HG03175 (cell line): ENCODE measurements around the gene CD28.

Experiments
- ATAC-seq: cut with Tn5 transposase; IDR thresholded peaks from one replicate; pipeline ENCODE4 v1.9.1; 2021; ENCODE audit warnings: mild to moderate bottlenecking, moderate library complexity; ENCODE audit not compliant: unreplicated experiment

CD28 gene

DNA sequence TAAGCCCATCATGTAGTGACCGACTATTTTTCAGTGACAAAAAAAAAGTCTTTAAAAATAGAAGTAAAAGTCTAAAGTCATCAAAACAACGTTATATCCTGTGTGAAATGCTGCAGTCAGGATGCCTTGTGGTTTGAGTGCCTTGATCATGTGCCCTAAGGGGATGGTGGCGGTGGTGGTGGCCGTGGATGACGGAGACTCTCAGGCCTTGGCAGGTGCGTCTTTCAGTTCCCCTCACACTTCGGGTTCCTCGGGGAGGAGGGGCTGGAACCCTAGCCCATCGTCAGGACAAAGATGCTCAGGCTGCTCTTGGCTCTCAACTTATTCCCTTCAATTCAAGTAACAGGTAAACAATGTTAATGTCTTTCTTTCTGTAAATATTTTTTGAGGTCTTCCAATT, at the start of gene CD28:
TSS of gene CD28 (plus strand) at position 237 of the 400 bp plus-strand sequence. CDS start at position 295, 58 bp downstream.
- peak; percentile 100 for ATAC-seq

DNA sequence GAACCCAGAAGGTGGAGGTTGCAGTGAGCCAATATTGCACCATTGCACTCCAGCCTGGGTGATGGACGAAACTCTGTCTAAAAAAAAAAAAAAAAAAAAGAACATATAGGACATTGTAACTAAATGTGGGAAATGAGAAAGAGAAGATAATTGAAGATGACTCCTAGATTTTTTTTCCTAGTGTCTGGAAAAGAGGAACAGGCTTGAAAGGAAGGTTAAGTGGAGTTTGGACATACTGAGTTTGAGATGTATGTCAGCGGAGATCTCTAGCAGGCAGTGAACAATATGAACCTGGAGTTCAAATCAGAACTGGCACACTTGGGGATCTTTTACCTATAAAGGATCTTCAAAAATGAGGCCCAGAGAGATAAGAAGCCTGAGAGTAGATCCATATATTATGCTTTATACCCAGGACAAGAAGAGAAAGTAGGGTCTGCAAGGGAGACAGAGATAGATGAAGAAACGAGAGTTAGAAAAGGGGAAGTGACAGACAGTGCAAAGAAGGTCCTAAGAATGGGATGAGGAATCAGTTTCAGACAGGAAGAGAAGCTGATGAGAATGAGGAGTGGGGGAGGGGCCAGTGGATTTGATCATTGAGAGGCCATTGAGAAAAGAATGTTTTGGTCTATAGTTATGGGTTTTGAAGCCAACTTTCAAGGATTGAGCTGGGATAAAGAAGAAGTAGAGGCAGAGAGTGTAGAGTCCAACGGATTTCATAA, 46.9 kb upstream of the CD28 start:
- ATAC-seq, result peak; percentile 74

DNA sequence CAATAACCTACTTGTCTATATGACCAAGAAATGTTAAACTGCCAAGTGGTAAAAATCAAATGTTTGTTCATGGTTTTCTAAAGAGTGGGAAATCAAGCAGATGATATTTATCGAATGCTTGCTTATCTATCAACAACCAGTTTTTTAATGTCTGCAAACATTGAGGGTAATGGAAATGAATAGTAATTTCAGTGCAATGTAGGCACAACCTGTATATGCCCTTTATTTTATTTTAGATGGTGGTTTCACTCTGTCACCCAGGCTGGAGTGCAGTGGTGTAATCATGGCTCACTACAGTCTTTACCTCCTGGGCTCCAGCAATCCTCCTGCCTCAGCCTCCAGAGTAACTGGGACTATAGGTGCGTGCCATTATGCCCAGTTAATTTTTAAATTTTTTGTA, 46.0 kb upstream of the CD28 start:
- ATAC-seq, result no peak

- ATAC-seq, result no peak
Measured at GRCh38 chr2:203661279-203661908, 45.0 kb upstream of the CD28 start.

DNA sequence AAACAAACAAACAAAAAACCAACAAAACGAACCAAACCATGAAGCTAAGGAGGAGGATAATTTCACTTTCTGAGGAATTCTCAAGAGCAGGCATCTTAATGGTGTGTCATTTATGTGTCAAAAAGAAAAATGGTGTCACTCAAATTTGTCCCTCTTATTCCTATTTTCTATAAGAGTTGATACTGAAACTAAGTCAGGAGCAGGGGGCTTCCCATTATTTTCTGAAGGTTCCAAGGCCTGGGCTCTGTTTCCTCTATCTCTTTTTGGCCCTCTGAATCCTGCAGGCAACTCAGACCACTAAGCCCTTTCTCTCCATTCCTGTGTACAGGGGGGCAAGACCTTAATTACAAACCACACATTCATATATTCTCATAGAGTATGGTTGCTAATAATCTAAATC, 44.0 kb upstream of the CD28 start:
- ATAC-seq, result no peak

DNA sequence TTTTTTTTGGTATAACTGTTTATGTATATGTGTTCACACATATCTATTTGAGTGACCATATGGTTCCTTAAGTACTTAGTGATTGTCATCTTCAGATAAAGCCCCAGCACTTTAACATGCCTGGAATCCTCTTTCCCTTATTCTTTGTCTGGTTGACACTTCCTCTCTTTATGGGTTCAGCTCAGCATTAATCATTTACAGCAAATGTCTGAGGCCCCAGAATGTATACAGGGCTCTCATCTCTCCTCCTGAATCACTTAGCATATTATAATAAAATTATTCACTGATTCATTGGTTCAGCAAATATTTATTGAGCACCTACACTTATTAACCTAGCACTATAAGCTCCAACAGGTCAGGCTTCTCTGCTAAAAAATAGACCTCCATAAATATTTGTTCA, 43.5 kb upstream of the CD28 start:
- ATAC-seq, result no peak

- ATAC-seq, result no peak
Measured at GRCh38 chr2:203664029-203664755, 42.2 kb upstream of the CD28 start.

DNA sequence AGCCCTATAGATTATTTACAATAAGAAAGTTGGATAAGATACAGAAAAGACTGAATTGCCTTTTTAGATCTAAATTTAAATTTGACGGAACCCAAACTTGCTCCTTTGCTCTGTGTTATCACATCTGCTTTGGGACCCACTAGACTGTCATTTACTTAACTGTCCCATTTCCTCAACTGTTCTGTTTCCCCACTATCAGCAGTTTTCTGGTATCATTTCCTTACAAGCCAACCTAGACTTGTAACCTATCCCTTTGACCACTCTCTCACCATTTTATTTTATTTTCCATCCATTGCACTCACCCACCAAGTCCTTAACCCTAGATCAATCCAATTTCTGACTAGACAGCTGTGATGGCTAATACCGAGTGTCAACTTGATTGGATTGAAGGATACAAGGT, 38.6 kb upstream of the CD28 start:
- ATAC-seq, result no peak

DNA sequence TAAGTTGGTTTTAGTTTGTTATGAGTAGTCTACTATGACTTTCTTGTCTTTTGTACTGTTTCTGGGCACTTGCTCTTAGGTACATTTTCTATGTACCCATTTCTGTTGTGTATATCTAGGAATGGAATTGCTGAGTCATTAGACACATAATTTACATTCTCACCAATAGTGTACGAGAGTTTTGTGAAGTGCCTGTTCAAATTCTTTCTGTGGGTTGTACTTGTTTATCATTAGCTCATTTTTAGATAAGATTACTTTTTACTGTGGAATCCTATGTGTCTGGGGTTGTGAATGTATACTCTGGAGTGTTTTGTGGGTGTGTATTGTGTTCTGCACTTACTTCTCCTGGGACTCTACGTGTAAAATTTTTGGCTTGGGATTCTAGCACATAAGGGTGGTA, 36.6 kb upstream of the CD28 start:
- no peak for ATAC-seq

GRCh38 chr2:203670939-203671338, 35.5 kb upstream of the CD28 start:
- no peak for ATAC-seq

DNA sequence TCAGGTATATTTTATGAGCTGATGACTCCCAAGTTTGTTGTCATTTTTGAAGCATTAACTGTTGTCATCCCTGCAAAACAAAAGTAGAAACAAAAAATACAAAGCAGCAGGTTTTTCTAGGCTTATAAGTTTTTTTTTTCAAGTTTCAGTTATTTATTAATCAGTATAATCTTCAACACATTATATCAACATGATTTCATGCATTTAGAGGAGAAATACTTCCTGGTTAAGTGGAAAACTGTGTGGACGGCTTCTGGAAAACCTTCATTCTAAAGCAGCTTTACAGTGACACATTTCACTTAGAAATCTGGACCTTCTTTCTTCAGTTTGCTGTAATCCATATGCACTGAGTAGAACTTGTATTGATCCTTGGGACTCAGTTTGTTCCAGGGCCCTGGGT, 34.6 kb upstream of the CD28 start:
- no peak for ATAC-seq

DNA sequence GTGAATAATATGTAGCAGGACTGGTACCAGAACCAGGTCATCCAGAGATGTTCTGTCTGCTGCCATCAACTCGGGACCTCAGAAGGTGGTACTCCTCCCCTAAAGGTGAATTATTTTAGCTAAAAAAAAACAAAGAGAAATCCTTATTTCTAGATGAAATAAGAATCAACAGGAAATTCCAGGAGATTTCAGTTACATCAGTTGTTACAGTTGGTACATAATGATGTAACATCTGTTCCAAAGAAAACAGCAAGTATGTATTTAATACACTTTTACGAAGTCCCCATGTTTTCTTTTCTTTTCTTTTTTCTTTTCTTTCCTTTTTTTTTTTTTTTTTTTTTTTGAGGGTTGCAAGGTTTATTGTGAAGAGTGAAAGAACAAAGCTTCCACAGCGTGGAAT, 33.6 kb upstream of the CD28 start:
- no peak for ATAC-seq

- ATAC-seq, result peak; percentile 99
Measured at GRCh38 chr2:203673933-203674332, 32.5 kb upstream of the CD28 start.

DNA sequence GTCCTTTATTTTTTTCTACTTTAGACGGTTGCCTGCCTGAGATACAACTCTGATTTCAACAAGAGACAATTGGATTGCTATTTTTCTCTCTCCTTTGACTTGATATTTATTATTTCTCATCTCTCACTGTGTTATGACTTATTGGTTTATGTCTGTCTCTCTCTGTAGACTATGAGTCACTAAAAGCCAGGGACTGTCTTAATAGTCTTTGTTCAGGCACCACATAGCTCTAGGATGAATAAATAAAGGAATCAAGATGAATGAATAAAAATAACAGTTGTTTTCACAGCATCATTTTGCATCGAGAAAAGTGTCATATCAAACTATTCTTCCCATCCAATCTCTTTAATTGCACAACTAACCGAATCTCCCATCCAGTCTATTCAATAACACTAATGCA, 31.4 kb upstream of the CD28 start:
- ATAC-seq, result no peak

DNA sequence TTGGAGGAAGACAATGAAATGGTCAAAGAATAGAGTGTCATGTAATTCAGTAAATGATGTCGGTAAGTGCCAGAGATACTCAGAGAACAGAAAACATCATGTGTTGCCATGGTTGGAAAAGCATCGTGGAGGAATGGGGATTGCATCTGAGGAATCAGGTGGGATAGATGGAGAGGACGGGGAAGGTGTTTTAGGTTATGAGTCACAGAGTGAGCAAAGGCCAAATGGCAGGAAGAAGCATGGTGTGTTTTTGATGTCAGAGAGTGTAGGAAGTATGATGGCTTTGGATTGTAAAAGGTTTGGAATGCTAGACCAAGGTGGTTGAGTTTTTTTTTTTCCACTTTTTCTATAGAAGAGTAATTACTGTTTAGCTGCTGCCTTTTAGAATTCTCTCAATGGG, 27.5 kb upstream of the CD28 start:
- ATAC-seq, result no peak

- no peak for ATAC-seq
Measured at GRCh38 chr2:203679401-203679800, 27.0 kb upstream of the CD28 start.

DNA sequence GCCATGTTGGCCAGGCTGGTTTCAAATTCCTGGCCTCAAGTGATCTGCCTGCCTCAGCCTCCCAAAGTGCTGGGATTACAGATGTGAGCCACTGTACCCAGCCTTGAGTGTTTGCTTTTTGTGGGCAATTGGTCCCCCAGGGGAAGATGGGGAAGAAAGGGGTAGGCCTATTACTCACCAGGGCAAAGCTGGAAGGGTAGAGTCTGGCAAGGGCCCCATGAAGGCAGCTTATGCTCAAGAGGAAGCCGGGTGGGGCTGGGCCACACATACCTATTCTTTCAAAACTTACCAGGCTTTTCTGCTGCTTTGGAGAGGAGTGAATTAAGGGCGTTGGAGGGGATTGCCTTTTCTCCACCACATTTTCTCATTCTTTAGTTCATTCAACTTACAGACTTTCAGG, 24.5 kb upstream of the CD28 start:
- ATAC-seq, result no peak

DNA sequence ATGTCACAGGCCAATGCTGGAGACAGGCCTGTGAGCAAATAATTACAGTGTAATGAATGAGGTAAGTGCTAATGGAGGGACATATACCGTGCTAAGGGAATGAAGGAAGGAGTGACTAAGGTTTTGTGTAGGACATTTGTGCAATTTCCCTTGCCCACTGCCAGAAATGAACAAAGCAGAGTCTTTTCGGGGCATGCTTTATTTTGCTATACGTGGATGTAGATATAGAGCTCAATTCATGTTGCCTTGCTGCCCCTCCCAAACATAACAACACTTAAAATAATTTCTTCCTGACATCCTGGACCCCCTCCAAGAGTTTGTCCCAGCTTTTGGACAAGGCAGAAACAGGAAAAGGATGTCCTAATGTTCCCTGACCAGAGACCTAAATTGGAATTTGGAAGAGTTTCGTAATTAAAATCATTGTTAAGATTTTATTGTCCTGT, 23.7 kb upstream of the CD28 start:
- no peak for ATAC-seq

GRCh38 chr2:203683421-203683820, 23.0 kb upstream of the CD28 start:
- ATAC-seq, result no peak

DNA sequence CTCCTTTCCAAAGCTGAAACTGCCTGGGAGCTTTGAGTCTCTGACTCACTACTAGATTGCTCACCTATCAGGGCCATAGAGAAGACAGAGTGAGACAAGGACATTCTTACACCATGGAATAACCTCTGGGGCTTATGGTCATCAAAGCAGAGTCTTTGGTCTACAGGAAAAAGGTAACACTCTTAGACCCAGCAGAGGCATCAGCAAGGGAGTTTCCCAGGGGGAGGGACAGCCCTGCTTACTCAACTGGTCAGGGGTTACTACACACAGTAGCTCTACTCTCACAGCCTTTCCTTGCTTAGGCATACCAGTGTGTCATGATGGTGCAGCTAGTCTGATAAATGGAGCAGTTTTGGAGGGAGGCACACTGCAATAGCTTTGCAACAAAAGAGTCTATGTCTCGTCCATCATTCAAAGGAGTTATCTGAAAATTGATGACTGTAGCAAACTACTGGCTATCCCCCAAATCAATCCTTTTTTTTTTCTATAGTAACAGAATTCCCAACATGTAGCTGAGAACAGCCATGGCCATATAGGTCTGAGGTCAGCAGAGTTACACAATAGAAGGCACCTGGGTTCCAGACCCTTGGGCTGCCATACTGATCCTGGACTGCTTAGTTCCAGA, 22.4 kb upstream of the CD28 start:
- ATAC-seq, result peak; percentile 76

GRCh38 chr2:203685081-203685621, 21.3 kb upstream of the CD28 start:
- no peak for ATAC-seq
